Measurements from ENCODE around the gene THTPA. TPM values are rescaled to one million over a fixed set of nuclear protein-coding genes. Genes with fewer than 3 reads are reported as not detected.

Gene THTPA
- total RNA-seq, 1 experiment from 2014 or later = 20.0 TPM

DNA sequence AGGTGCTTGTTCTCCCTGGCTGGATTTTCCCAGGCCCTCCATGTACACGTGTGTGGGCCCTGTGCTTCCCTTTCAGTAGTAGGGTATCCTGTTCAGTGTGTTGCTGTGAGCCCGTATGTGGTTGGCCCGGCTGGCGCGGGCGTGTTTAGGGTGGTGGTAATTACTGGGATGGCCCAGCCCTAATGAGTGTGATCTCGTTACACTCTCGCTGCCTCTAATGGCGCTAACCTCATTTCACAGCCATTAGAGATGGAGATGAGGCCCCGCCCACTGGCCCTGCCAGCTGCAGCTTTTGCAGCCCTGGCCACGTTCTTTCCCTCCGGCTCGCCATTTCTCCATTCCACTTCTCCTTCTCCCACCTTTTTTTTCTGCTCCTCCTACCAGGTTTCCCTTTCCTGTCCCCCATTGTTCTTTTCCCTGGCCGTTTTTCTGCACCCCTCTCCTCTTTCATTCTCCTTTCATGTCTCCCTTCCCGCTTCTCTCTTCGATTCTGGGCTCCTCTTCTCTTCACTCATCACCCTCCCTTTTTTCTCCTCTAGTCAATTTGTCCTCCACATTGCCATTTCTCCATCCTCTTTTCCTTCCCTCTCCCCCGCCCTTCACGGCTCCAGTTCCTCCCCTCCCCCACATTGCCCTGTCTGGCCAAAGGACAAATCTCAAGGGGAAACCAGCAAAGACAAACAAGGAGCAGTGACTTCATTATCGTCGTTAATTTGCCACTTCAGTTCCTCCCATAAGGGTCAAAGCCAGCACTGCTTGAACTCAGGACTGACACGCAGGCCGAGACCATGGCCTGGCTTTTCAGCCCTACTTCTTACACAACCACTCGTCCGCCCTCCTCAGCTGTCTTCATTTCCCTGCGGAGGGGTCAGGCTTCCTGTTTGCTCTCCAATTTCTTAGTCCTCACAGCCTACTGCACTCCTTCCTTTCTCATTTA lies 11.3 kb upstream of the THTPA start (continued):
- TF ChIP-seq, protein P1, sequence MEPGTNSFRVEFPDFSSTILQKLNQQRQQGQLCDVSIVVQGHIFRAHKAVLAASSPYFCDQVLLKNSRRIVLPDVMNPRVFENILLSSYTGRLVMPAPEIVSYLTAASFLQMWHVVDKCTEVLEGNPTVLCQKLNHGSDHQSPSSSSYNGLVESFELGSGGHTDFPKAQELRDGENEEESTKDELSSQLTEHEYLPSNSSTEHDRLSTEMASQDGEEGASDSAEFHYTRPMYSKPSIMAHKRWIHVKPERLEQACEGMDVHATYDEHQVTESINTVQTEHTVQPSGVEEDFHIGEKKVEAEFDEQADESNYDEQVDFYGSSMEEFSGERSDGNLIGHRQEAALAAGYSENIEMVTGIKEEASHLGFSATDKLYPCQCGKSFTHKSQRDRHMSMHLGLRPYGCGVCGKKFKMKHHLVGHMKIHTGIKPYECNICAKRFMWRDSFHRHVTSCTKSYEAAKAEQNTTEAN (CRISPR knock-in tag; IDR thresholded peaks at IDR 0.05) = peak; percentile 99
- no peak for TF ChIP-seq TCF7 (CRISPR knock-in tag; IDR thresholded peaks at IDR 0.05; ENCODE audit: low read depth)
- TF ChIP-seq TEAD4 (CRISPR knock-in tag; IDR thresholded peaks at IDR 0.05) = no peak
- TF ChIP-seq TEAD1 (CRISPR knock-in tag; IDR thresholded peaks at IDR 0.05) = no peak
- TF ChIP-seq, protein P2, sequence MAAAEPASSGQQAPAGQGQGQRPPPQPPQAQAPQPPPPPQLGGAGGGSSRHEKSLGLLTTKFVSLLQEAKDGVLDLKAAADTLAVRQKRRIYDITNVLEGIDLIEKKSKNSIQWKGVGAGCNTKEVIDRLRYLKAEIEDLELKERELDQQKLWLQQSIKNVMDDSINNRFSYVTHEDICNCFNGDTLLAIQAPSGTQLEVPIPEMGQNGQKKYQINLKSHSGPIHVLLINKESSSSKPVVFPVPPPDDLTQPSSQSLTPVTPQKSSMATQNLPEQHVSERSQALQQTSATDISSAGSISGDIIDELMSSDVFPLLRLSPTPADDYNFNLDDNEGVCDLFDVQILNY (CRISPR knock-in tag; IDR thresholded peaks at IDR 0.05) = no peak
- no peak for TF ChIP-seq MXD4 (CRISPR knock-in tag; IDR thresholded peaks at IDR 0.05; ENCODE audit: borderline replicate concordance)
- no peak for TF ChIP-seq ETV6 (CRISPR knock-in tag; IDR thresholded peaks at IDR 0.05)
- no peak for TF ChIP-seq GABPB1 (CRISPR knock-in tag; IDR thresholded peaks at IDR 0.05)
- no peak for TF ChIP-seq SMAD3 (CRISPR knock-in tag; IDR thresholded peaks at IDR 0.05; ENCODE audit: borderline replicate concordance)
- no peak for TF ChIP-seq ZNF263 (CRISPR knock-in tag; IDR thresholded peaks at IDR 0.05; ENCODE audit: low read depth)
- TF ChIP-seq, protein P3, sequence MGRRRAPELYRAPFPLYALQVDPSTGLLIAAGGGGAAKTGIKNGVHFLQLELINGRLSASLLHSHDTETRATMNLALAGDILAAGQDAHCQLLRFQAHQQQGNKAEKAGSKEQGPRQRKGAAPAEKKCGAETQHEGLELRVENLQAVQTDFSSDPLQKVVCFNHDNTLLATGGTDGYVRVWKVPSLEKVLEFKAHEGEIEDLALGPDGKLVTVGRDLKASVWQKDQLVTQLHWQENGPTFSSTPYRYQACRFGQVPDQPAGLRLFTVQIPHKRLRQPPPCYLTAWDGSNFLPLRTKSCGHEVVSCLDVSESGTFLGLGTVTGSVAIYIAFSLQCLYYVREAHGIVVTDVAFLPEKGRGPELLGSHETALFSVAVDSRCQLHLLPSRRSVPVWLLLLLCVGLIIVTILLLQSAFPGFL (CRISPR knock-in tag; IDR thresholded peaks at IDR 0.05; ENCODE audit: borderline replicate concordance) = no peak
- no peak for TF ChIP-seq ZNF317 (CRISPR knock-in tag; IDR thresholded peaks at IDR 0.05; ENCODE audit: borderline replicate concordance, low read depth)
- TF ChIP-seq ZNF121 (CRISPR knock-in tag; IDR thresholded peaks at IDR 0.05) = peak; percentile 97
- TF ChIP-seq OVOL2 (CRISPR knock-in tag; IDR thresholded peaks at IDR 0.05; ENCODE audit: borderline replicate concordance) = no peak
- TF ChIP-seq, protein P4, sequence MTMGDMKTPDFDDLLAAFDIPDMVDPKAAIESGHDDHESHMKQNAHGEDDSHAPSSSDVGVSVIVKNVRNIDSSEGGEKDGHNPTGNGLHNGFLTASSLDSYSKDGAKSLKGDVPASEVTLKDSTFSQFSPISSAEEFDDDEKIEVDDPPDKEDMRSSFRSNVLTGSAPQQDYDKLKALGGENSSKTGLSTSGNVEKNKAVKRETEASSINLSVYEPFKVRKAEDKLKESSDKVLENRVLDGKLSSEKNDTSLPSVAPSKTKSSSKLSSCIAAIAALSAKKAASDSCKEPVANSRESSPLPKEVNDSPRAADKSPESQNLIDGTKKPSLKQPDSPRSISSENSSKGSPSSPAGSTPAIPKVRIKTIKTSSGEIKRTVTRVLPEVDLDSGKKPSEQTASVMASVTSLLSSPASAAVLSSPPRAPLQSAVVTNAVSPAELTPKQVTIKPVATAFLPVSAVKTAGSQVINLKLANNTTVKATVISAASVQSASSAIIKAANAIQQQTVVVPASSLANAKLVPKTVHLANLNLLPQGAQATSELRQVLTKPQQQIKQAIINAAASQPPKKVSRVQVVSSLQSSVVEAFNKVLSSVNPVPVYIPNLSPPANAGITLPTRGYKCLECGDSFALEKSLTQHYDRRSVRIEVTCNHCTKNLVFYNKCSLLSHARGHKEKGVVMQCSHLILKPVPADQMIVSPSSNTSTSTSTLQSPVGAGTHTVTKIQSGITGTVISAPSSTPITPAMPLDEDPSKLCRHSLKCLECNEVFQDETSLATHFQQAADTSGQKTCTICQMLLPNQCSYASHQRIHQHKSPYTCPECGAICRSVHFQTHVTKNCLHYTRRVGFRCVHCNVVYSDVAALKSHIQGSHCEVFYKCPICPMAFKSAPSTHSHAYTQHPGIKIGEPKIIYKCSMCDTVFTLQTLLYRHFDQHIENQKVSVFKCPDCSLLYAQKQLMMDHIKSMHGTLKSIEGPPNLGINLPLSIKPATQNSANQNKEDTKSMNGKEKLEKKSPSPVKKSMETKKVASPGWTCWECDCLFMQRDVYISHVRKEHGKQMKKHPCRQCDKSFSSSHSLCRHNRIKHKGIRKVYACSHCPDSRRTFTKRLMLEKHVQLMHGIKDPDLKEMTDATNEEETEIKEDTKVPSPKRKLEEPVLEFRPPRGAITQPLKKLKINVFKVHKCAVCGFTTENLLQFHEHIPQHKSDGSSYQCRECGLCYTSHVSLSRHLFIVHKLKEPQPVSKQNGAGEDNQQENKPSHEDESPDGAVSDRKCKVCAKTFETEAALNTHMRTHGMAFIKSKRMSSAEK (CRISPR knock-in tag; IDR thresholded peaks at IDR 0.05; ENCODE audit: borderline replicate concordance) = no peak
- TF ChIP-seq, protein P5, sequence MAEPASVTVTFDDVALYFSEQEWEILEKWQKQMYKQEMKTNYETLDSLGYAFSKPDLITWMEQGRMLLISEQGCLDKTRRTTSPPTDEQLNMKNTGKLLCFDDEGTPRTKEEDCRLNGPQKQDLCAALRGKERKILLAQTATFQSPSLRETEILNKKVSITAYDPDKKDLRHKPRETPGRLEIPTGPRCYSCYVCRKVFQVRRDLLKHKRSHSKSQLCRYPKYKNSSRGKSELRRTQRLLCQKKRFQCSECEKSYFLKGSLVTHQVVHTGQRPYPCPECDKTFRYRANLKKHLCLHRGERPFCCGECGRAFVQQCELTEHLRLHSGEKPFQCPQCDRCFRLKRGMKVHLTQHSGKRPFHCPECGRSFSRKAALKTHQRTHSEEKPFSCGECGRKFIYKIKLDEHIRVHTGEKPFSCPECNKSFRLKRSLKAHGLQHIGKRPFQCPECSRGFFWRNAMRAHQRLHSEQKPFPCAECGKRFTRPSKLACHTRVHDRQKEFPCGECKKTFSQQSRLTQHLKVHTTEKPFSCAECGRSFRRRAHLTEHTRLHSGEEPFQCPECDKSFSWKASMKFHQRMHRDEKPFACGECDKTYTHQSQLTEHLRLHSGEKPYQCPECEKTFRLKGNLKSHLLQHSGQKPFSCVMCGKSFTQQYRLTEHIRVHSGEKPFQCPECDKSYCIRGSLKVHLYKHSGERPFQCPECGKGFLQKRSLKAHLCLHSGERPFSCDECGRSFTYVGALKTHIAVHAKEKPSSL (CRISPR knock-in tag; conservative IDR thresholded peaks at IDR 0.05) = no peak
- TF ChIP-seq NR3C1 (CRISPR knock-in tag; conservative IDR thresholded peaks at IDR 0.05; ENCODE audit: low read depth) = no peak
- TF ChIP-seq, protein P6, sequence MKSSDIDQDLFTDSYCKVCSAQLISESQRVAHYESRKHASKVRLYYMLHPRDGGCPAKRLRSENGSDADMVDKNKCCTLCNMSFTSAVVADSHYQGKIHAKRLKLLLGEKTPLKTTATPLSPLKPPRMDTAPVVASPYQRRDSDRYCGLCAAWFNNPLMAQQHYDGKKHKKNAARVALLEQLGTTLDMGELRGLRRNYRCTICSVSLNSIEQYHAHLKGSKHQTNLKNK (CRISPR knock-in tag; IDR thresholded peaks at IDR 0.05) = no peak
- TF ChIP-seq, protein P7, sequence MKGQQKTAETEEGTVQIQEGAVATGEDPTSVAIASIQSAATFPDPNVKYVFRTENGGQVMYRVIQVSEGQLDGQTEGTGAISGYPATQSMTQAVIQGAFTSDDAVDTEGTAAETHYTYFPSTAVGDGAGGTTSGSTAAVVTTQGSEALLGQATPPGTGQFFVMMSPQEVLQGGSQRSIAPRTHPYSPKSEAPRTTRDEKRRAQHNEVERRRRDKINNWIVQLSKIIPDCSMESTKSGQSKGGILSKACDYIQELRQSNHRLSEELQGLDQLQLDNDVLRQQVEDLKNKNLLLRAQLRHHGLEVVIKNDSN (CRISPR knock-in tag; IDR thresholded peaks at IDR 0.05) = no peak
- TF ChIP-seq, protein P8, sequence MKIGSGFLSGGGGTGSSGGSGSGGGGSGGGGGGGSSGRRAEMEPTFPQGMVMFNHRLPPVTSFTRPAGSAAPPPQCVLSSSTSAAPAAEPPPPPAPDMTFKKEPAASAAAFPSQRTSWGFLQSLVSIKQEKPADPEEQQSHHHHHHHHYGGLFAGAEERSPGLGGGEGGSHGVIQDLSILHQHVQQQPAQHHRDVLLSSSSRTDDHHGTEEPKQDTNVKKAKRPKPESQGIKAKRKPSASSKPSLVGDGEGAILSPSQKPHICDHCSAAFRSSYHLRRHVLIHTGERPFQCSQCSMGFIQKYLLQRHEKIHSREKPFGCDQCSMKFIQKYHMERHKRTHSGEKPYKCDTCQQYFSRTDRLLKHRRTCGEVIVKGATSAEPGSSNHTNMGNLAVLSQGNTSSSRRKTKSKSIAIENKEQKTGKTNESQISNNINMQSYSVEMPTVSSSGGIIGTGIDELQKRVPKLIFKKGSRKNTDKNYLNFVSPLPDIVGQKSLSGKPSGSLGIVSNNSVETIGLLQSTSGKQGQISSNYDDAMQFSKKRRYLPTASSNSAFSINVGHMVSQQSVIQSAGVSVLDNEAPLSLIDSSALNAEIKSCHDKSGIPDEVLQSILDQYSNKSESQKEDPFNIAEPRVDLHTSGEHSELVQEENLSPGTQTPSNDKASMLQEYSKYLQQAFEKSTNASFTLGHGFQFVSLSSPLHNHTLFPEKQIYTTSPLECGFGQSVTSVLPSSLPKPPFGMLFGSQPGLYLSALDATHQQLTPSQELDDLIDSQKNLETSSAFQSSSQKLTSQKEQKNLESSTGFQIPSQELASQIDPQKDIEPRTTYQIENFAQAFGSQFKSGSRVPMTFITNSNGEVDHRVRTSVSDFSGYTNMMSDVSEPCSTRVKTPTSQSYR (CRISPR knock-in tag; IDR thresholded peaks at IDR 0.05) = no peak
